GM18502 (cell line): ENCODE measurements around the gene LAMB4.
A peak's percentile ranks its signal among the peaks of the same experiment; 100 is the strongest.

Experiments used
- ATAC-seq: cut with Tn5 transposase; IDR thresholded peaks from one replicate; pipeline ENCODE4 v1.9.1; 2021; ENCODE audit warnings: mild to moderate bottlenecking; ENCODE audit not compliant: unreplicated experiment, poor library complexity

Gene LAMB4

DNA sequence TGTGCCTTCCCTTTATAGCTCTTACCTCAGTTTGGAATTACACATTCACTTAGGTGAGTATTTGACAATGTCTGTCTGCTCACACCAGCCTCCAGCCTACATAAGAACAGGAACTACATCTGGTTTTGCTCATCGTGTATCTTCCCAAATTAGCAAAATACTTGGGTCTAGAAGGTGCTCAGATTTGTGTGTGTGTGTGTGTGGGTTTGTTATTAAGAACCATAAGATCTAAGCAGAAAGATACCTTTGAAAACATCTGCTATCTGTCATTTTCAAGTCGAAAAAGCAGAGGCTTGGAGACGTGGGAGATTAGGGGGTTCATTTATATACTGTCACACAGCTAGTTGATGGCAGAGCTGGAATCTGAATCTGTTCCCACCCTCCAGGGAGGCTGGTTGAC lies 14.8 kb upstream of the LAMB4 start:
- ATAC-seq, result no peak

GRCh38 chr7:108143658-108144420 lies 13.7 kb upstream of the LAMB4 start:
- no peak for ATAC-seq

DNA sequence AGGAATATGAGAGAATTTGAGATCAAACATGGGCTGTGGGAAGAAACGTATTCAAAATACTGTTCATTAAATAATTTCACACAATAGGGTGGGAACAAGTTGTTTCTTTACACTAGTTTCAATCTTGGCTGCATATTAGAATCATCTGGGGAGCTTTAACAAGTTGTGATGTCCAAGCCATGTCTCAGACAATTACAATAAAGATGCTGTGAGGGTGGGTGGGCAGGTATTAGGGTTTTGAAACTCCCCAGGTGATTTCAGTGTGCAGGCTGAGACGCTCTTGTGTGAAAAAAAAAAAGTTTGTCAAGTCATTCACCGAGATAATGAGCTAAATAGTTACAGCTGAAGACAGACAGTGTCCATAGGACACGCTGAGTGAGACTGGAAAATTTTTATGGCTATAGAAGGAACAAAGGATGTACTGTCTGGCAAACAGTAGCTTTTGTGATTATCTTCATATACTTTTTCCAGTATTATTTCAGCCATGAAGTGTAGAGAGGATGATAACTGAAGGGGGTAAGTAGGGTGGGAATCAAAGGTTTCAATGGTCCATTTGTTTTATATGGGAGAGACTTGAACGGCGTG lies 12.6 kb upstream of the LAMB4 start:
- no peak for ATAC-seq

- no peak for ATAC-seq
Measured at GRCh38 chr7:108142180-108142579, 12.0 kb upstream of the LAMB4 start.

GRCh38 chr7:108140671-108141070 lies 10.5 kb upstream of the LAMB4 start:
- ATAC-seq, result no peak

- no peak for ATAC-seq
Measured at GRCh38 chr7:108138911-108139310, 8.8 kb upstream of the LAMB4 start.

GRCh38 chr7:108137993-108138392 lies 7.8 kb upstream of the LAMB4 start:
- no peak for ATAC-seq

- no peak for ATAC-seq
Measured at GRCh38 chr7:108137040-108137439, 6.9 kb upstream of the LAMB4 start.

DNA sequence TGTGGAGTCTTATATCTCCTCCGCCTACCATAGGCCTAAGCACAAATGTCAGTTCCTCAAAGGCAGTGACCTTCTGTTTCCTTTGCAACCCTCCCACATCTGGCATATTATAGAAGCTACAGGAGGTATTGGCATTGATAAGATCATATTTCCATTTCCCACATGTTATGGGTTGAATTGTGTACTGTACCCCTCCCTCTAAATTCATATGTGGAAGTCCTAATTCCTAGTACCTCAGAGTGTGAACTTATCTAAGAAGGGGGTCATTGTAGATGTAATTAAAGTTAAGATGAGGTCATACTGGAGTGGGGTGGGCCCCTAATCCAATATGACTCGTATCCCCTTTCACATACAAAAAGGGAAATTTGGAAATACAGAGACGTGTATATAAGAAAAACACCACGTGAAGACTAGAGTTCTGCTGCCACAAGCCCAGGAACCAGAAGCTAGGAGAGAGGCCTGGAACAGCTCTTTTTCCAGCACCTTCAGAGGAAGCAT lies 6.1 kb upstream of the LAMB4 start:
- ATAC-seq, result peak; percentile 30

- peak; percentile 98 for ATAC-seq
Measured at GRCh38 chr7:108135446-108136190, 5.5 kb upstream of the LAMB4 start.

- no peak for ATAC-seq
Measured at GRCh38 chr7:108134486-108134885, 4.3 kb upstream of the LAMB4 start.

- no peak for ATAC-seq
Measured at GRCh38 chr7:108132551-108133265, 2.5 kb upstream of the LAMB4 start.

DNA sequence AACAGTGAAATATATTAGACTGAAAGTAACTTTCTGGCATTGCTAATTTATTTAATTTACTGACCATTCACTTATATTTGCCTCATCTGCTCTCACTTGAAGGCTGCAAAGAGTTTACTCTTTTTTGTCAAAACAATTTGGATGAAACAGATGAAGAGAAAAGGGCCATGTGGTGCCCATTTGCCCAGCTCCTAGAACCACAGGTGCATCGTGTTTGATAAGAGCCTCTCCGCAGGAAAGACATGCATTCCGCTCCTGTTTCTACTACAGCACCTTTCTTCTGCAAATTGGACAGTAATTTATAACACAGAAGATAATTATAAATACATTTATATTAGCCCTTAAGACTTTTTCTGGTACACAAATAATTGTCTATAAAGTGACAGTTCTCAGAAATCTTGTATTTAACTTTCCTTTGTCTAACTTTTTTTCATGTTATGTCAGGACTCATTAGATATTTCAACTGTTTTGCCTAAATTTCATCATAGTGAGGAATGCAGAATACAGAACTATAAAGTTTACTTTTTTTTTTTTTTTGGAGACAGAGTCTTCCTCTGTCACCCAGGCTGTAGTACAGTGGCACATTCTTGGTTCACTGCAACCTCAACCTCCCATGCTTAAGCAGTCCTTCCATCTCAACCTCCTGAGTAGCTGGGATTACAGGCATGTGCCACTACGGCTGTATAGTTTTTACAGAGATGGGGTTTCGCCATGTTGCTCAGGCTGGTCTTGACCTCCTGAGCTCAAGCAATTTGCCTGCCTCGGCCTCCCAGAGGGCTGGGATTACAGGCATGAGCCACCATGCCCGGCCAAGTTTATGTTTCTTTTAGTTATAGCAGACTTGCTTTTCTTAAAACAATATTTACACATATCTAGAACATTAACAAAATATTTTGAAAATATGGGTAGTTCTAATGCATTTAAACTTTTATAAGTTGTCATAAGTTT lies 869 bp downstream of the LAMB4 start:
- ATAC-seq, result no peak

GRCh38 chr7:108128514-108128913 lies 1.6 kb downstream of the LAMB4 start:
- ATAC-seq, result no peak

DNA sequence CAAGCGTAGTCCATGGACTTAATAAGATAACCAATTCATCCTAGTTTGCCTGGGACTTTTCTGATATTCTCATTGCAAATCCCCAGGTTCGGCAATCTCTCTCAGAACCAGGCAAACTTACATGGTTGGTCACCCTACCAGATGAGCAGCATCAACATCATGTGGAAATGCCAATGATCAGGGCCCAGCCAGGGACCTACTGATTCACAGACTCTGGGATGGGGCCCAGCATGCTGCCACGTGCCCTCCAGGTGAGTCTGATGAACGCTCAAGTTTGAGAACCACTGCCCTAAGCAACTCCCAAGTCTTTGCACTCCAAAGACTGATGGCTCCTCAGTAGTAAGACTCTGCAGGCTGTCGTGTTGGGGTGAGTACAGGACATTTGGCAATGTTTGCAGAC lies 2.7 kb downstream of the LAMB4 start:
- no peak for ATAC-seq

DNA sequence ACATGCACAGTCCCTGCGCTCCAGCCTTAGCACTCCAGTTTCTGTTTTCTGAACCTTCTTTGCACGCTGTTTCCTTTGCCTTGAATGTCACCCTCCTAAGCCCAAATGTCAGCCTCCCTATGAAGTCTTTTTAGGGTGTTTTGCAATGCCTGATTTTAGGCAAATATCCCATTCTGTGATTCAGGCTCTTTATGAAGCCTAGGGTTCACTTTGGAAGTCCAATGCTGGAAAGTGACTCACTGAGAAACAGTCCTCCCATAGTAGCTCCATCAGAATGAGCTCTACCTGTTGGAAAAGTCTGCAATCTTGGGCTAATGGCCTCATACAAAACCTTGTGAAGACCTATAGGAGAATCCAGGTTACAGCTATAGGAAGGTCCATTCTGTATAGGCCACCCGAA lies 5.3 kb downstream of the LAMB4 start:
- no peak for ATAC-seq

DNA sequence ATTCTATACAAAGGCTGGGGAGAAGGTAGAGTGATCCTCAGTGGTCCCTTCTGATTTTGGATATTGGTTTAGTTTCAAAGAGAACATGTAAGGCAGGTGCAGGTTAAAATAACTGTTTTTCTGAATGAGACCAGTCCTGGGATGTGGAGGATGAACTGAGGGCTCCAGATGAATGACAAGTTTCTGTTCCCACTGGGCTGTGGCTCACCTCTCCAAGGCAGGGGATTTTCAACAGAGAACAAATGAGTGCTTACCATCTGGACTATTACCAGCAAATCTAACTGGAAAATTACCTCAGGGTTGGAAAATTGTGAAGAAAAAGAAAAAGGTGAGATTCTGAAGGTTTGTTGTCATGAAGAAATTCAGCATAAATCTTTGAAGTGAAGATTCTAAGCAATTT lies 8.0 kb downstream of the LAMB4 start:
- ATAC-seq, result no peak

GRCh38 chr7:108120933-108121332 lies 9.2 kb downstream of the LAMB4 start:
- no peak for ATAC-seq

DNA sequence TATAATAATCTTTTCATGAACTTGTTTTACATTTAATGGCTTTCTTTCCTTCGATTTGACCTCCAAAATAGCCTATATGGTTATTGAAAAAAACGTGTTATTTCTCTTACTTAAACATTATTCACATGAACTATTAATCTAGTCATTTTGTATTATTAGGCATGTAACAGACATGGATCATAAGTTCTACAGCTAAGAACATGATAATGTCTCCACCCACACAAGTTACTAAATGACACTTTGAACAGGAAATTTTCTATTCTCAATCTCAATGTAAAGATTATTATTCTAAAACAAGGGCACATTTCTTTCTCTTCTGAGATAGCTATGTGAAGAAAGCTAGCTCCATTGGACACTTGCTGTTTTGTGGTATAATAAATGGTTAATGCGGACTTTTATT lies 10.0 kb downstream of the LAMB4 start:
- no peak for ATAC-seq

- ATAC-seq, result no peak
Measured at GRCh38 chr7:108118959-108119358, 11.2 kb downstream of the LAMB4 start.
